T-cell (primary cell): Measurements from ENCODE around the gene ROBO1. TPM values are rescaled to one million over a fixed set of nuclear protein-coding genes. Genes with fewer than 3 reads are reported as not detected.
"Not testable (repeated sequence)": the region's sequence is repeated elsewhere in the genome, so short reads cannot be mapped to it uniquely, and the experiment has no call there.

ENCODE experiments used
- ATAC-seq, 4 experiments: fragments of 200-7000 bp in 3 of 4; fragments of 150-1000 bp in 1 of 4; cut with Tn5 transposase; replicated peaks in 1 of 4; 1 replicate in 3 of 4; 2 replicates in 1 of 4; pipeline ENCODE4 v1.10.0; 2021; ENCODE audit warnings: moderate library complexity in 3 of 4, mild to moderate bottlenecking in 2 of 4, moderate number of reproducible peaks in 1 of 4
- CTCF ChIA-PET, 2 donors: fragments of 300-600 bp; sonication (Branson Sonifier 250); formaldehyde crosslinking; loops; one replicate each; lab custom pipeline; 2022; ENCODE audit warnings: antibody characterized with exemption in 2 of 2; lab: Charles Lee
- POLR2A ChIA-PET, 2 donors: fragments of 300-600 bp; sonication (Branson Sonifier 250); formaldehyde crosslinking; loops; one replicate each; lab custom pipeline; 2022; ENCODE audit warnings: antibody characterized with exemption in 2 of 2; lab: Charles Lee
- DNase-seq, 35 experiments: peaks; one replicate each; pipeline versions ENCODE4 v3.0.0 to v3.0.0-alpha.2; 2013 to 2023
- H3K27ac ChIP-seq: one replicate; pipeline ENCODE4 v1.5.1; 2013; ENCODE audit warnings: low read length
- H3K27me3 ChIP-seq, 2 experiments: replicated peaks in 1 of 2; 1 replicate in 1 of 2; 2 replicates in 1 of 2; pipeline versions ENCODE4 v1.6.1 to v1.7.0; 2013; ENCODE audit warnings: low read length in 1 of 2, mixed read lengths in 1 of 2; ENCODE audit not compliant: control insufficient read depth in 2 of 2, insufficient read depth in 2 of 2; ENCODE audit errors: extremely low read depth in 1 of 2
- H3K36me3 ChIP-seq, 2 donors: 1 replicate in 1 of 2; 2 replicates in 1 of 2; pipeline versions ENCODE4 v1.6.1 to v1.7.0; 2013; ENCODE audit warnings: low read length in 1 of 2; ENCODE audit not compliant: control insufficient read depth in 2 of 2, insufficient read depth in 1 of 2; ENCODE audit errors: extremely low read depth in 1 of 2
- H3K4me1 ChIP-seq, 2 experiments: 1 replicate in 1 of 2; 2 replicates in 1 of 2; pipeline versions ENCODE4 v1.6.1 to v1.7.0; 2013; ENCODE audit warnings: low read length in 2 of 2, mixed read lengths in 1 of 2; ENCODE audit not compliant: insufficient read depth in 2 of 2, control insufficient read depth in 1 of 2; ENCODE audit errors: extremely low read depth in 1 of 2
- H3K4me3 ChIP-seq, 2 donors: 1 replicate in 1 of 2; 2 replicates in 1 of 2; pipeline versions ENCODE4 v1.5.1 to v1.7.0; 2013; ENCODE audit warnings: mild to moderate bottlenecking in 2 of 2, low read length in 1 of 2, moderate library complexity in 1 of 2; ENCODE audit not compliant: control insufficient read depth in 1 of 2; ENCODE audit errors: extremely low read depth in 1 of 2
- H3K9me3 ChIP-seq: 2 replicates; pipeline ENCODE4 v1.7.0; 2013
- H3K27ac Mint-ChIP-seq, 2 donors: one replicate each; pipeline ENCODE4 v1.8.0; 2020 to 2021; ENCODE audit warnings: mild to moderate bottlenecking in 2 of 2, mixed read lengths in 2 of 2
- H3K27me3 Mint-ChIP-seq, 2 donors: one replicate each; pipeline ENCODE4 v1.8.0; 2021 to 2022; ENCODE audit warnings: mixed read lengths in 2 of 2
- H3K36me3 Mint-ChIP-seq: one replicate; pipeline ENCODE4 v1.8.0; 2021; ENCODE audit warnings: mixed read lengths
- H3K4me1 Mint-ChIP-seq, 3 donors: one replicate each; pipeline ENCODE4 v1.8.0; 2020 to 2022; ENCODE audit warnings: mixed read lengths in 3 of 3, mild to moderate bottlenecking in 1 of 3
- H3K4me3 Mint-ChIP-seq, 3 donors: one replicate each; pipeline ENCODE4 v1.8.0; 2020 to 2022; ENCODE audit warnings: mild to moderate bottlenecking in 3 of 3, mixed read lengths in 3 of 3, moderate library complexity in 3 of 3
- H3K9me3 Mint-ChIP-seq, 3 donors: one replicate each; pipeline ENCODE4 v1.8.0; 2020 to 2022; ENCODE audit warnings: mixed read lengths in 3 of 3
- WGBS: methylation state at CpG from one replicate; pipeline ENCODE4 v1.1.5; 2013; ENCODE audit warnings: missing lambda C conversion rate; ENCODE audit not compliant: insufficient coverage; 5-methylcytosine and 5-hydroxymethylcytosine counted together
- total RNA-seq, 35 experiments: library from RNA in 6 of 35; stranded (reverse) in 6 of 35; fragments of 120-200 nt in 1 of 35; gene quantifications; one replicate each; pipeline versions ENCODE4 v1.2.1 to v1.2.4 and lab custom pipeline; 2013 to 2026

ROBO1 gene
- total RNA-seq, 5 donors from 2014 or later (not counting 1 experiment from before 2014, with no cell fraction given), result 0.20 to 2.4 (median 1.7) TPM

DNA sequence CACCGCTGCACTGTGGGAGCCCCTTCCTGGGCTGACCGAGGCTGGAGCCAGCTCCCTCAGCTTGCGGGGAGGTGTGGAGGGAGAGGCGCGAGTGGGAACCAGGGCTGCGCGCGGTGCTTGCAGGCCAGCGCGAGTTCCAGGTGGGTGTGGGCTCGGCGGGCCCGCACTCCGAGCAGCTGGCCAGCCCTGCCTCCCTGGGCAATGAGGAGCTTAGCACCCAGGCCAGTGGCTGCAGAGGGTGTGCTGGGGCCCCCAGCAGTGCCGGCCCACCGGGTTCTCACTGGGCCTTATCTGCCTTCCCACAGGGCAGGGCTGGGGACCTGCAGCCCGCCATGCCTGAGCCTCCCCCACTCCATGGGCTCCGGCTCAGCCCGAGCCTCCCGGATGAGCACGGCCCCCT is 594.5 kb downstream of the ROBO1 start:
- H3K36me3 ChIP-seq, H3K36me3 Mint-ChIP-seq, H3K9me3 ChIP-seq, H3K27me3 Mint-ChIP-seq, CTCF ChIA-PET, DNase-seq, POLR2A ChIA-PET, H3K4me1 Mint-ChIP-seq, H3K27ac Mint-ChIP-seq, H3K27ac ChIP-seq, ATAC-seq, H3K4me3 Mint-ChIP-seq, H3K27me3 ChIP-seq, H3K4me3 ChIP-seq, H3K4me1 ChIP-seq: not testable (repeated sequence)
- H3K9me3 Mint-ChIP-seq, result peaks cover 0 to 17% (median 8%) of the 10 kb centered on the region in 3 donors
- WGBS, result 93% methylated on average over 21 of the region's 21 CpGs

DNA sequence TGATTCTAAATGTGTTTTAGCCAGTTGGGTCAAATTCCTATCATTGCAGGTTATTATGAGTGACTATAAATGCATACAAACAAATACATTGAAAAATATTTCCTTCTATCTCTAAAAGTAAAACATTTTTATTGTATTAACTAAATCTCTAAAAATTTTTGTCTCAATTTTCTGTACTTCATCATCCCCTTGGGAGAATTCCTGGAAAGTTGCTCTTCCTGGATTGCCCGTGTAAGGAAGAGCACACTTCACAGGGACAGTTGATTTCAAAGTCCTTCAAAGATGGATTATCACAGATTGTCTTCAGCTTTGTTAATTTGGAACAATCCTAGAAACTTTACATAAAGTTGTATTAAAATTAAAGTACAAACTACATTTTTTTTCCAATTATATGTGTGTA is 595.6 kb downstream of the ROBO1 start:
- Mint-ChIP-seq H3K9me3 (peaks cover 0 to 19% (median 10%) of the 10 kb centered on the region in 3 donors), H3K4me3 (no peak overlapping the region), H3K4me1 (no peaks in the 10 kb centered on the region), H3K27me3 (no peaks in the 10 kb centered on the region), H3K27ac (no peak overlapping the region), H3K36me3 (no peaks in the 10 kb centered on the region)
- Histone ChIP-seq H3K27ac (no peak overlapping the region), H3K27me3 (no peaks in the 10 kb centered on the region), H3K4me3 (no peak overlapping the region), H3K9me3 (no peaks in the 10 kb centered on the region), H3K36me3 (no peaks in the 10 kb centered on the region), H3K4me1 (no peaks in the 10 kb centered on the region)
- CTCF ChIA-PET, result no interaction called here
- ATAC-seq (no peak), DNase-seq (no peak)
- WGBS, result no CpG with 5 or more reads among the region's 1 CpG
- POLR2A ChIA-PET, result no interaction called here

DNA sequence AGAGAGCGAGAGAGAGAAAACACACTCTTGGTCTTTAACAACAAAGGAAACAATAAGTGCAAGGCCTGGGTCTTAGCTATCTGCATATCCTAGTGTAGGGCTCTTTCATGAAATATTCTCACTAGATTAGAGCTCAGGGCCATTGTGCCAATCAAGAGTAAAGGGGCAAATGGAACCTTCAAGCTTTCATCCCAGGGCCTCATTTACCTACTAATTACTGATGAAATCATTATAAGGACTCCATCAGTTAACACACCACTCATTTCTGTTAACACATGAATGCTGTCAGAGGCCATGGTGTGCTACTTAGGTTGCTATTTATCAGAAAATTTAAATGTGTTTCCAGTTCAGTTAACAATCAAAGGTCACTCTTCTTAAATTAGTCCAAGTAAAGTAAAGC is 597.8 kb downstream of the ROBO1 start:
- no peaks in the 10 kb centered on the region for H3K27me3 Mint-ChIP-seq
- no peak overlapping the region for H3K27ac Mint-ChIP-seq
- POLR2A ChIA-PET, result no interaction called here
- Histone ChIP-seq H3K9me3 (no peaks in the 10 kb centered on the region), H3K27me3 (no peaks in the 10 kb centered on the region), H3K36me3 (no peaks in the 10 kb centered on the region), H3K27ac (no peak overlapping the region), H3K4me3 (no peak overlapping the region), H3K4me1 (no peaks in the 10 kb centered on the region)
- peaks cover 4 to 27% (median 15%) of the 10 kb centered on the region in 3 donors for H3K9me3 Mint-ChIP-seq
- ATAC-seq (no peak), DNase-seq (no peak)
- no peaks in the 10 kb centered on the region for H3K4me1 Mint-ChIP-seq
- no peak overlapping the region for H3K4me3 Mint-ChIP-seq
- CTCF ChIA-PET, result no interaction called here
- WGBS, result no CpG with 5 or more reads among the region's 1 CpG
- H3K36me3 Mint-ChIP-seq, result no peaks in the 10 kb centered on the region

DNA sequence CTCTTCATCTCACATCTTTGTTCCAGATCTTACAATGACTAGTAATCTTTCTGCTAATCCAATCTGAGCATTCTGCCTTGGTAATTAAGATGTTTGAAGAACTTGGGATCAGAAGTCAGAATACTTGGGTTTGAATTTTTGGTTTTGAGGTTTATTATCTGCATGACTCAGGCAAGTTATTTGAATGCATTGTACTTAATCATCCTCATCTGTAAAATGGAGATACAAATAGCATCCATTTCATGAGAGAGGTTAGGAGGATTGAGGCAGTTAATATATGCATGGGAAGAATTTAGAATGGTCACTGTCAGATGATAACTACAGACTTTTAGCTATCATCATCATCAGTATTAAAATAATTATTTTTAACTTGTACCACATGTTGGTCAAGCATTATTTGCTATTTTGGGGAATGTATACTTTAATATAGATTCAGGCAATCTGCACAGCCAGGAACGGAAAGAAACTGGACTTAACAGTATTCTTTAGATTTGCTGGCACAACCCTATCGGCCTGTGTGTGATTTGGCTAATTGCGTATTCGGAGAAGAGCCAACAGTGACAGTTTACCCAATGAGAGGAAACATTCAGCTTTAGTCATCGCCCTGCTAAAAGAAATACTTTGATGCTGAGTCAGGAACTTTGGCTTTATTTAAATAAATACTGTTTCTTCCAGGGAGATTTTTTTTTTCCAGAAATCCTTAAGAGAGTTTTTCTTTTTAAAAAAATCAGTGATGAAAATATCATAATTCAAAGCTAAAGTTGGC is 600.0 kb downstream of the ROBO1 start:
- POLR2A ChIA-PET, result no interaction called here
- CTCF ChIA-PET, result no interaction called here
- no peaks in the 10 kb centered on the region for H3K9me3 ChIP-seq
- H3K4me1 ChIP-seq, result no peaks in the 10 kb centered on the region
- no peak overlapping the region for H3K27ac Mint-ChIP-seq
- H3K27ac ChIP-seq, result no peak overlapping the region
- no peak overlapping the region for H3K4me3 ChIP-seq
- ATAC-seq (no peak), DNase-seq (no peak)
- H3K4me1 Mint-ChIP-seq, result no peaks in the 10 kb centered on the region
- no peaks in the 10 kb centered on the region for H3K36me3 Mint-ChIP-seq
- WGBS, result 44% methylated on average over 2 of the region's 5 CpGs
- H3K27me3 Mint-ChIP-seq, result no peaks in the 10 kb centered on the region
- H3K9me3 Mint-ChIP-seq, result peaks cover 12 to 38% (median 19%) of the 10 kb centered on the region in 3 donors
- H3K27me3 ChIP-seq, result no peaks in the 10 kb centered on the region
- no peak overlapping the region for H3K4me3 Mint-ChIP-seq
- H3K36me3 ChIP-seq, result no peaks in the 10 kb centered on the region

DNA sequence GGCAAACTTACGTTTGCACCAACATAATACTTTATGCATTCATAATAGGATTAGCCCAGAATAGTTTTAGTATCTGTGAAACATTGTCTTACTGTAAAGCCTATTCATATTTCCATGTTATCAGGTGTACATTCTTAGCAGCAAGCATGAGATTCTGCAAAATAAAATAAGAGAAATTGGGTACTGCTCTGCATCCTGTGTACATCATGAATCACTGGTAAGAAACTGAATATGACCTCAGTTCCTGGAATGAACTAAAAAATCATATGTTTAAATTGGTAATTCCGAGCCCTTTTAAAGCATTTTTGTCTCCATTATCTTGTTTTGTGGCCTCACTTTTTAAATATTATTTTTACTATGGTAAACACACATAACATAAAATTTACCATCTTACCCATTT is 605.1 kb downstream of the ROBO1 start:
- Histone ChIP-seq H3K4me1 (no peaks in the 10 kb centered on the region), H3K27ac (no peak overlapping the region), H3K36me3 (no peaks in the 10 kb centered on the region), H3K4me3 (no peak overlapping the region), H3K9me3 (no peaks in the 10 kb centered on the region), H3K27me3 (no peaks in the 10 kb centered on the region)
- CTCF ChIA-PET, result no interaction called here
- DNase-seq (no peak), ATAC-seq (no peak)
- Mint-ChIP-seq H3K27ac (no peak overlapping the region), H3K36me3 (no peaks in the 10 kb centered on the region), H3K27me3 (no peaks in the 10 kb centered on the region), H3K4me3 (no peak overlapping the region), H3K9me3 (peaks cover 12 to 30% (median 16%) of the 10 kb centered on the region in 3 donors), H3K4me1 (no peaks in the 10 kb centered on the region)
- POLR2A ChIA-PET, result no interaction called here
- no CpG with 5 or more reads among the region's 2 CpGs for WGBS

DNA sequence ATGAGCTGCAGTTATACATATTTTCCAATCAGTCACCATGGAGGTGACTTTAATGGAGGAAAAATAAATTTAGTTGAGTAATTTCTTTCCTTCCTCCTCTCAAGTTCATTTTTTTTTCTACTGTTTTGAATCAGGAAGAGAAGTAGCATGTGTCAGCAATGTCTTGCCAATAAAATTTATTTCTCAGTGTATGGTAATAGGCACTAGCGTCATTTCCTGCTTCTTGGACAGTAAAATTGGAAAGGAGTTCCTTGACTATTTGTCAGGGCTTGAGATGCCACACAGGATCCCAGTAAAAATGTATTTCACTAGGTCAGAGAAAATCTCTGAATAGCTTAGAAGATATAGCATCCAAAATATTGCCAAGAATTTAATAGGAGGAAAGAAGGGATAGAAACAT is 605.9 kb downstream of the ROBO1 start:
- H3K4me3 Mint-ChIP-seq, result no peak overlapping the region
- no peaks in the 10 kb centered on the region for H3K4me1 Mint-ChIP-seq
- H3K4me3 ChIP-seq, result no peak overlapping the region
- no peaks in the 10 kb centered on the region for H3K4me1 ChIP-seq
- DNase-seq, result no peak
- WGBS, result 83% methylated on average over 1 of the region's 1 CpG
- H3K36me3 ChIP-seq, result no peaks in the 10 kb centered on the region
- H3K27ac ChIP-seq, result no peak overlapping the region
- no peaks in the 10 kb centered on the region for H3K36me3 Mint-ChIP-seq
- ATAC-seq, result no peak
- H3K9me3 ChIP-seq, result no peaks in the 10 kb centered on the region
- no peaks in the 10 kb centered on the region for H3K27me3 Mint-ChIP-seq
- H3K27ac Mint-ChIP-seq, result no peak overlapping the region
- H3K9me3 Mint-ChIP-seq, result peaks cover 13 to 26% (median 15%) of the 10 kb centered on the region in 3 donors
- ChIA-PET CTCF (no interaction called here), POLR2A (no interaction called here)
- no peaks in the 10 kb centered on the region for H3K27me3 ChIP-seq
